ENCODE results near the gene INPP4B. TPM values are rescaled to one million over a fixed set of nuclear protein-coding genes. Genes with fewer than 3 reads are reported as not detected.

The INPP4B gene
- total RNA-seq, 2 experiments from 2014 or later = not detected

GRCh38 chr4:142040043-142040442 lies 806.1 kb downstream of the INPP4B start:
- Histone ChIP-seq H2AFZ (ENCODE audit: low read length) (no peak overlapping the region), H3K4me2 (ENCODE audit: low read length) (no peak overlapping the region), H3K27ac (ENCODE audit: low read depth, low read length, poor library complexity, severe bottlenecking) (no peak overlapping the region), H3K36me3 (ENCODE audit: insufficient read depth, low read length) (no peaks in the 10 kb centered on the region), H3K9me2 (ENCODE audit: insufficient read depth, low read length) (no peaks in the 10 kb centered on the region), H3K79me2 (ENCODE audit: insufficient read depth, low read depth, low read length) (no peaks in the 10 kb centered on the region), H4K20me1 (ENCODE audit: insufficient read depth, low read length) (no peaks in the 10 kb centered on the region), H3K9me3 (ENCODE audit: low read length) (no peaks in the 10 kb centered on the region), H3K4me1 (ENCODE audit: insufficient read depth, low read length, poor library complexity, severe bottlenecking) (no peaks in the 10 kb centered on the region), H3K4me3 (ENCODE audit: low read depth, low read length, poor library complexity, severe bottlenecking) (no peak overlapping the region)
- ChIA-PET POLR2A (interaction anchor here (0.6 kb wide), 1 partner anchor 444 kb away, joined by 5 read pairs; no protein-coding TSS in a partner anchor), CTCF (ENCODE audit: unreplicated experiment) (no interaction called here)
- intact Hi-C loops (cut with micrococcal nuclease; ENCODE audit: unreplicated experiment) = no loop called here
- DNase-seq (ENCODE audit: low spot score) = no peak
- TF ChIP-seq EZH2phosphoT487 (IDR thresholded peaks at IDR 0.05; ENCODE audit: borderline replicate concordance, low read depth, low read length) (no peak), CTCF (conservative IDR thresholded peaks at IDR 0.05; ENCODE audit: low read length) (no peak)
- no TSS peak for BruUV-seq (replicated peaks)

GRCh38 chr4:142036795-142037583 lies 809.1 kb downstream of the INPP4B start:
- BruUV-seq (replicated peaks) = no TSS peak
- POLR2A ChIA-PET = no interaction called here
- intact Hi-C loops (cut with micrococcal nuclease; ENCODE audit: unreplicated experiment) = no loop called here

More at GRCh38 chr4:142036795-142037583, 809.1 kb downstream of the INPP4B start:
- no peak overlapping the region for H3K27ac ChIP-seq (ENCODE audit: low read depth, low read length, poor library complexity, severe bottlenecking)
- H3K4me1 ChIP-seq (ENCODE audit: insufficient read depth, low read length, poor library complexity, severe bottlenecking) = no peaks in the 10 kb centered on the region
- H4K20me1 ChIP-seq (ENCODE audit: insufficient read depth, low read length) = no peaks in the 10 kb centered on the region
- no peak overlapping the region for H3K4me2 ChIP-seq (ENCODE audit: low read length)
- H3K9me3 ChIP-seq (ENCODE audit: low read length) = no peaks in the 10 kb centered on the region
- TF ChIP-seq EZH2phosphoT487 (IDR thresholded peaks at IDR 0.05; ENCODE audit: borderline replicate concordance, low read depth, low read length) = no peak
- TF ChIP-seq CTCF (conservative IDR thresholded peaks at IDR 0.05; ENCODE audit: low read length) = no peak
- H2AFZ ChIP-seq (ENCODE audit: low read length) = no peak overlapping the region
- no peaks in the 10 kb centered on the region for H3K36me3 ChIP-seq (ENCODE audit: insufficient read depth, low read length)
- no peak for DNase-seq (ENCODE audit: low spot score)
- CTCF ChIA-PET (ENCODE audit: unreplicated experiment) = no interaction called here
- H3K9me2 ChIP-seq (ENCODE audit: insufficient read depth, low read length) = no peaks in the 10 kb centered on the region
- H3K4me3 ChIP-seq (ENCODE audit: low read depth, low read length, poor library complexity, severe bottlenecking) = no peak overlapping the region
- no peaks in the 10 kb centered on the region for H3K79me2 ChIP-seq (ENCODE audit: insufficient read depth, low read depth, low read length)
